KMS-11 (cell line): ENCODE data around the gene PLCH1.

Experiments used
- H2AFZ ChIP-seq: fragments of 200-600 bp; sonication (generic); 2 replicates; pipeline ENCODE4 v1.6.1; 2016; ENCODE audit warnings: antibody characterized with exemption, mixed run types, low read depth
- H3K27ac ChIP-seq: fragments of 200-600 bp; sonication (generic); 2 replicates; pipeline ENCODE4 v1.6.1; 2016; ENCODE audit warnings: mild to moderate bottlenecking, mixed run types
- H3K27me3 ChIP-seq: fragments of 200-600 bp; sonication (generic); 2 replicates; pipeline ENCODE4 v1.6.1; 2017; ENCODE audit warnings: mild to moderate bottlenecking, low read depth, mixed run types, moderate library complexity; ENCODE audit not compliant: insufficient read depth
- H3K36me3 ChIP-seq: fragments of 200-600 bp; sonication (generic); 2 replicates; pipeline ENCODE4 v1.6.1; 2017; ENCODE audit warnings: mild to moderate bottlenecking, mixed run types; ENCODE audit not compliant: insufficient read depth
- H3K4me1 ChIP-seq: fragments of 200-600 bp; sonication (generic); 2 replicates; pipeline ENCODE4 v1.6.1; 2016; ENCODE audit warnings: mild to moderate bottlenecking, low read depth, mixed run types; ENCODE audit not compliant: poor library complexity, severe bottlenecking
- H3K4me2 ChIP-seq: fragments of 200-600 bp; sonication (generic); 2 replicates; pipeline ENCODE4 v1.7.0; 2016; ENCODE audit warnings: mild to moderate bottlenecking, mixed run types
- H3K4me3 ChIP-seq: fragments of 200-600 bp; sonication (generic); IDR thresholded peaks from 2 replicates; pipeline ENCODE4 v1.6.1; 2017; ENCODE audit warnings: low read depth, low read length, mixed read lengths; ENCODE audit not compliant: insufficient read depth
- H3K79me2 ChIP-seq: fragments of 200-600 bp; sonication (generic); 2 replicates; pipeline ENCODE4 v1.6.1; 2016; ENCODE audit warnings: low read depth, mixed run types; ENCODE audit not compliant: insufficient read depth
- H3K9ac ChIP-seq: fragments of 200-600 bp; sonication (generic); 2 replicates; pipeline ENCODE4 v1.6.1; 2016; ENCODE audit warnings: mild to moderate bottlenecking, mixed run types
- H4K20me1 ChIP-seq: fragments of 200-600 bp; sonication (generic); 2 replicates; pipeline ENCODE4 v1.6.1; 2016; ENCODE audit warnings: mild to moderate bottlenecking, mixed run types; ENCODE audit not compliant: insufficient read depth
- TF ChIP-seq, protein P1 (sequence below): fragments of 200-600 bp; sonication (generic); conservative IDR thresholded peaks from 2 replicates; pipeline ENCODE4 v1.6.1; 2017; ENCODE audit warnings: low read depth, mild to moderate bottlenecking, antibody characterized with exemption, low read length, moderate library complexity, mixed read lengths

PLCH1 gene

DNA sequence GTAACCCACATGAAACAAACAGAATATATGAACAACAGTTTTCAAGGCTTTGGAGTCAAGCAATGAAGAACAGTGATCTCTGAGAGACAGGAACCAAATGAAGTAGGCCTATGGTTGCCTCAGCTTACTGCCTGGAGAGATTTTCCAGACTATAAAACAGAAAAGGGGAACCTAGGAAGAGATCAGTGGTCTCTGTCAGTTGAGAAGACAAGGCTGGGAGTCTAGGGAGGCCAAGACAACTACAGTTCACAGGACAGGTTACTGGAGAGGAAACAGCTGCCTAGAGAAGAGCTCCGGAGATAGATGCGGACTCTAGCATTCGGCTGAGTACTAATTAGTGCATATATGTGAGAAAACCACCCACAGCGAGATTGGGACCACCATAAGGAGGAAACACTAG, 87.7 kb downstream of the PLCH1 start:
- H2AFZ ChIP-seq, result no peak overlapping the region
- no peaks in the 10 kb centered on the region for H3K4me1 ChIP-seq
- no peak overlapping the region for H3K9ac ChIP-seq
- no peak overlapping the region for H3K27ac ChIP-seq
- H3K79me2 ChIP-seq, result no peaks in the 10 kb centered on the region
- no peaks in the 10 kb centered on the region for H4K20me1 ChIP-seq
- no peaks in the 10 kb centered on the region for H3K36me3 ChIP-seq
- no peak overlapping the region for H3K4me3 ChIP-seq
- H3K27me3 ChIP-seq, result no peaks in the 10 kb centered on the region
- H3K4me2 ChIP-seq, result no peak overlapping the region
- TF ChIP-seq, protein P1, sequence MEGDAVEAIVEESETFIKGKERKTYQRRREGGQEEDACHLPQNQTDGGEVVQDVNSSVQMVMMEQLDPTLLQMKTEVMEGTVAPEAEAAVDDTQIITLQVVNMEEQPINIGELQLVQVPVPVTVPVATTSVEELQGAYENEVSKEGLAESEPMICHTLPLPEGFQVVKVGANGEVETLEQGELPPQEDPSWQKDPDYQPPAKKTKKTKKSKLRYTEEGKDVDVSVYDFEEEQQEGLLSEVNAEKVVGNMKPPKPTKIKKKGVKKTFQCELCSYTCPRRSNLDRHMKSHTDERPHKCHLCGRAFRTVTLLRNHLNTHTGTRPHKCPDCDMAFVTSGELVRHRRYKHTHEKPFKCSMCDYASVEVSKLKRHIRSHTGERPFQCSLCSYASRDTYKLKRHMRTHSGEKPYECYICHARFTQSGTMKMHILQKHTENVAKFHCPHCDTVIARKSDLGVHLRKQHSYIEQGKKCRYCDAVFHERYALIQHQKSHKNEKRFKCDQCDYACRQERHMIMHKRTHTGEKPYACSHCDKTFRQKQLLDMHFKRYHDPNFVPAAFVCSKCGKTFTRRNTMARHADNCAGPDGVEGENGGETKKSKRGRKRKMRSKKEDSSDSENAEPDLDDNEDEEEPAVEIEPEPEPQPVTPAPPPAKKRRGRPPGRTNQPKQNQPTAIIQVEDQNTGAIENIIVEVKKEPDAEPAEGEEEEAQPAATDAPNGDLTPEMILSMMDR, result no peak

DNA sequence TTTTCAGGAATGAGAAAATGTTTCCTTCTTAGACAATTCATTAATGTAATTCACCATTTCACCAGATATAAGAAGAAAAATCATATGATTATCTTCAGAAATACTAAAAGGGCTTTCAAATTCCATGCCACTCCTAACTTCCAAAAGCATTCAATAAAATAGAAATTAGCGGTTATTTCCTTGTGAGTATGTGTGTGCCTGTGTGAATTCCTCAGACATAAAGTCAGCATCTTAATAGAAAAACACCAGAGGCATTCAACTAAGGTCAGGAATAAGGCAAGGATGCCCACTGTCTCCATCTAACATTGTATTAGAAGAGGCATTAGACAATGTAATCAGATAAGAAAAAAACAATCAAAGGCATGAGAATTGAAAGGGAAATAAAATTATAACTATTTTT, 88.4 kb downstream of the PLCH1 start:
- H4K20me1 ChIP-seq, result no peaks in the 10 kb centered on the region
- H3K27ac ChIP-seq, result no peak overlapping the region
- H3K9ac ChIP-seq, result no peak overlapping the region
- no peak overlapping the region for H2AFZ ChIP-seq
- TF ChIP-seq, protein P1, result no peak
- H3K79me2 ChIP-seq, result no peaks in the 10 kb centered on the region
- no peaks in the 10 kb centered on the region for H3K27me3 ChIP-seq
- H3K36me3 ChIP-seq, result no peaks in the 10 kb centered on the region
- H3K4me3 ChIP-seq, result no peak overlapping the region
- H3K4me1 ChIP-seq, result no peaks in the 10 kb centered on the region
- no peak overlapping the region for H3K4me2 ChIP-seq

DNA sequence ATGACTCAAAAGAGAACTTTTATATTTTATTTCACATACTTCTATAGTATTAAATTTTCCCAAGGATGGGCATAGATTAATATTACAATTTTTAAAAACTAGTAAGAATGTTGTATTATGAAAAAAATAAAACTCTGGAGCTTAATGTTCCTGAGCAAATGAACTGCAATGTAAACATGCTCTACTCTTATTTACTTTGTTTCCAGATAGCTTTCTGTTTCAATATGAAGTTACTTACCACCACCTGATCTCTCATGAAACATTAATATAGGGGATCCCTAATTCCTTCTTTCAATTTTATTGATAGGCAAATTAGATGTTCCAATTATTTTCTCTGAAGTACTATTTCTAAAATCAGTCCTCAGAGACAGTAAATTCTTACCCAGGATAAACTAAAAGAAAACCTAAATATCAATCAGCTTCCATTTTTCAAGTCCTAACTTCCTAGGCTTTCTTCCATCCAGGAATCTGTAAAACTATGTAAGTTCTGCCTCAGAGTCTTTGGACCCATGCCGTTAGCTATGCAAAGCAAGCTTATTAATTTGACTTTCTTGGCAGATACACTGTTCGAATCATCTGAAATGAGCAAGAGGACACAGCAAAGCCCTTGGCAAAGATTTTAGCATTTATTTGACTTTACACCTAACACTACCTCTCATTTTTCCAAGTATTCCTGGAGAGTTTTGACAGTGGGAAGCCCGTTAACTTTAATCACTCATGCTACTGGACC, 93.2 kb downstream of the PLCH1 start:
- Histone ChIP-seq H3K27ac (no peak overlapping the region), H3K4me1 (no peaks in the 10 kb centered on the region), H4K20me1 (no peaks in the 10 kb centered on the region), H3K4me3 (no peak overlapping the region), H3K9ac (no peak overlapping the region), H3K4me2 (no peak overlapping the region), H2AFZ (no peak overlapping the region), H3K27me3 (no peaks in the 10 kb centered on the region), H3K36me3 (no peaks in the 10 kb centered on the region), H3K79me2 (no peaks in the 10 kb centered on the region)
- TF ChIP-seq, protein P1, result no peak

DNA sequence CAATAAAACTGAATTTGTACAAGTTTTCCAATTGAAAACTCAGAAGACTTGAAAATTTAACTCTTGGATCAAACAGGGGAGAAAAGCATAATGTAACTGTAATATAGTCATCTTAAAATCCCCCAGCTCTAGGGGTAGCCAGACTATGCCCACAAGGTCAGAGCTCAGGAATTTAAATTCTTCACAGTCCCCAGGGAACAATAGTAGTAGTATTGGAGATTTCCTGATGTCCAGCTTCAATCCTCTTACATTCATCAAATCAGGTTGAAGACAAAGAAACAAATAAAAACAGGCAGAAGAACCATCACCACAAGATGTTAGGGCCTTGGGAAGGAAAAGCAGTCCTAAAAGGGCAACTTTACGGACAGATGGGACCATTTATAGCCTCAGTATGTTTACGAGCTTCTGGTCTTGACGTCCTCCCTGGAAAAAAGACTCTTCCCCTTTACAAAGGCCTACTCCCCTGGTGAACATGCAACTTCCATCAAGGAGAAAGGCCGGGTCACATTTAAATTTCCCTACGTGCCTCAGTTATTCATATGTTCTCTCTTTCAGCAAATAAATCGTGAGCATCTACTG, 96.8 kb downstream of the PLCH1 start:
- Histone ChIP-seq H2AFZ (no peak overlapping the region), H3K4me2 (no peak overlapping the region), H3K27ac (no peak overlapping the region), H4K20me1 (no peaks in the 10 kb centered on the region), H3K27me3 (no peaks in the 10 kb centered on the region), H3K4me3 (no peak overlapping the region), H3K79me2 (no peaks in the 10 kb centered on the region), H3K4me1 (no peaks in the 10 kb centered on the region), H3K9ac (no peak overlapping the region), H3K36me3 (no peaks in the 10 kb centered on the region)
- TF ChIP-seq, protein P1, result no peak
